GM21825 (cell line): ENCODE data around the gene PTPRG.
A peak's percentile ranks its signal among the peaks of the same experiment; 100 is the strongest.

Experiments used
- ATAC-seq: cut with Tn5 transposase; IDR thresholded peaks from one replicate; pipeline ENCODE4 v1.9.1; 2021; ENCODE audit warnings: mild to moderate bottlenecking, moderate library complexity; ENCODE audit not compliant: unreplicated experiment

The PTPRG gene

DNA sequence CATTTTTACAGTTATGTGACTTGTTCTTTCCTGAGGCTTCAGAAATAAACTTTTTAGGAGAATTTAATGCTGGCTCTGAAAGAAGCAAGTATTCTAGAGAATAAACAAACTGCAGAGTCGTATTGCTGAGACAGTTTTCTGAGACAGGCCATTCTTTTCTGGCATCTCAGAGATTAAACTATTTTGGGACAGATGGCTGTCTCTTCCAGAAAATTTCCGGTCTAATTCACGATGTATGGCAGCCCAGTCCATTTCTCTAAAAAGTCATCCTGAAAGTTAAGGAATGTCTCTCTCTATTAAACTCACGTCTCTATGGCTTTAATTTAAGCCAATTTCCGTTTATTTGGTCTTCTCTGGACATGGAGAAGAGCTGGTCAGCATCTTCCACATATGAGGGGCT, 603.4 kb downstream of the PTPRG start:
- ATAC-seq: no peak

DNA sequence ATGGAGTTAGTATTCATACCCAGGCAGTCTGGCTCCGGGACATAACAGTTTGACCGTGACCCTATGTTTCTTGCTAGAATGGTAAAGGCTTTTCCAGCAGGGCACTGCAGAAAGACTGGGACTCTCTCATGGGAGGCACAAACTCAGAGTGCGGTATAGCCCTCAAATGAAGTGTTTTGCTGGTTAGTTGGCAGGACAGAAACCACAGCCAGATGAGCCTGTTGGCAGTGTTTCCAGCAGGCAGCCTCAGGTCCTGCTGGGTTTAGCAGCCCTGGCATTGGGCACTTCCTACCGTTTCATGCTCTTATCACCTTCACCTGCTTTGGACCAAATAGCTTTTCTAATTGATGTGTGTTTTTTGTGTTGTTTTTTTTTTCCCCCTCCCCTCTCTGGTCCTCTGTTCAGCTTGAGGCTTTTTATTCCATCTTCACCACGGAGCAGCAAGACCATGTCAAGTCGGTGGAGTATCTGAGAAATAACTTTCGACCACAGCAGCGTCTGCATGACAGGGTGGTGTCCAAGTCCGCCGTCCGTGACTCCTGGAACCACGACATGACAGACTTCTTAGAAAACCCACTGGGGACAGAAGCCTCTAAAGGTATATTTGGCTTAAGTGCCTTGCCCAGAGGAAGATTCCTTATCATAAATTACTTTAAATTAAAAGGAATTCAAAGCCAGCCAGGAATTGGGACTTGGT, 606.3 kb downstream of the PTPRG start:
- ATAC-seq: no peak

DNA sequence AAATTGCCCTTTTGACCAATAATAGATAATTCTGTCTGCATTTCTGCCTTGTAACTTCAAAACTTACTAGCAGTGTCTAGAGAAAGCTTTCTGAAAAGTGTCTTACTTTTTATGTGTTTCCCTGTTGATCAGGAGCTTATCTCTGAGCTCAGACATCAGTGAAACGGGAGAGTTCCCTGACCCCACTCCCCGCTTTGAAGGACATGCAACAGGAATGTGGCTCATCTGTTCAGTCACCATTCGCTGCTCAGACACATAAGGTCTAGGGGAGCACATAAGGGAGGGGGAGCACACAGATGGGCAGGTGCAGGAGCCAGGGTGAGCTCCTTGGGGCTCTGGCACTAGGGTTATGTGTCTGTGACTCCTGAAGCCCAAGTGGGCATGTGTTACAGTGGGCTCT, 607.0 kb downstream of the PTPRG start:
- ATAC-seq: no peak

DNA sequence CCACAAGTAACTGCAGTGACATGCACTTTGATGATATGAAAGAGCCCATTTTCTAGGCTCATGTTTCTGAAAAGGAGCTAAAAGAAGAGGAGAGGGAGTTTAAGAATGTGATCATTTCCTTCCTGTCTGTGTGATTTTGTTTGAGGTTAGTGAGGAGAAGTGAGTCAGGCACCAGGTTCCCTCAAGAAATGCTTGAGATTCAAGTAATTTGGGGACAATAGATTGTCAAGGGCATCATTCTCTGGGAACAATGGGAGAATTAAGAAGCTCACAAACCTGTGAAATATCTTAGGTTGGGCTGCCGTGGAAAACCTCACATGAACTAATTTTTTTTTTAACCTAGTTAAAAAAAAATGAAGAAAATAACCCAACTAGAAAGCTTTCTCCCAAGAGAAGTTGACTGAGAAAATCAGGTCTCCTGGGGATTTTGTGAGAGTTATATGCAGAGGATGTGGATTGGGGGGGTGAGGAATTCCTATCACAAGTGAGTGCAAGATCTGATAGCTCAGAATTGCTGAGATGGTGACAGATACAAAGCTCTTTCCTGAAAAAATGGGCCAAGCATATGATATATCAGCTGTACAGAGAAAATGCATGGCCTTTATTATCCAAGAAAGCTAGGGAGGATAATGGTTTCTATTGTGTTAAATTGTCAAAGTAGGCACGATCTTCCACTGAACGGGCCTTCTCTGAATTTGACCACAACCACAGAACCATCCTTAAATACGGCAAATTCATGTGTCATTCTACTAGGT, 608.7 kb downstream of the PTPRG start:
- ATAC-seq: no peak

DNA sequence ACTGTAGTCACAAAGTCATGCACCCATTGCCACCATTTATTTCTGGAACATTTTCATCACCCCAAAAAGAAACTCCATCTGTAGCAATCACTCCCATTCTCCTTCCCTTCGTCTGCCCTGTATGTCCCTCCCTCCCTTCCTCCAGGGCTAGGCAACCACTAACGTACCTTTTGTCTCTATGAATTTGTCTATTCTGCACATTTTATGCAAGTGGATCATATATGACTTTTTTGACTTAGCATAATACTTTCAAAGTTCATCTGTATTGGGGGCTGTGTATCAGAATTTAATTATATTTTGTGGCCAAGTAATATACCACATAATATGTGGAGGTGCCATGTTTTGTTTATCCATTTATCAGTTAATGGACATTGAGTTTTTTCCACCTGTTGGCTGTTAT, 610.4 kb downstream of the PTPRG start:
- ATAC-seq: no peak

DNA sequence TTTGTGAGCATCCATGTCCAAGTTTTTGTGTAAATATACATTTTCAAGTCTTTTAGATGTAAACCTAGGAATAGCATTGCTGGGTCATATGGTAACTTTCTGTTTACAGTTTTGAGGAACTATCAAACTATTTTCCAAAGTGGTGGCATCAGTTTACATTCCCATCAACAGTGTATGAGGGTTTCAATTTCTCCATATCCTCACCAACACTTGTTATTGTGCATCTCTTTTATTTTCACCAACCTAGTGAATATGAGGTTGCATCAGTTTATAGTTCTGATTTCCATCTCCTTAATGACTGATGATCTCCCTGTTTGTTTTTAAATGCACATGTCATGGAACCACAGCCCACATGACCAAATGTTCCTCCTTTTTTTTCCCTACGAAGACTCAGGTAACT, 610.8 kb downstream of the PTPRG start:
- ATAC-seq: no peak

DNA sequence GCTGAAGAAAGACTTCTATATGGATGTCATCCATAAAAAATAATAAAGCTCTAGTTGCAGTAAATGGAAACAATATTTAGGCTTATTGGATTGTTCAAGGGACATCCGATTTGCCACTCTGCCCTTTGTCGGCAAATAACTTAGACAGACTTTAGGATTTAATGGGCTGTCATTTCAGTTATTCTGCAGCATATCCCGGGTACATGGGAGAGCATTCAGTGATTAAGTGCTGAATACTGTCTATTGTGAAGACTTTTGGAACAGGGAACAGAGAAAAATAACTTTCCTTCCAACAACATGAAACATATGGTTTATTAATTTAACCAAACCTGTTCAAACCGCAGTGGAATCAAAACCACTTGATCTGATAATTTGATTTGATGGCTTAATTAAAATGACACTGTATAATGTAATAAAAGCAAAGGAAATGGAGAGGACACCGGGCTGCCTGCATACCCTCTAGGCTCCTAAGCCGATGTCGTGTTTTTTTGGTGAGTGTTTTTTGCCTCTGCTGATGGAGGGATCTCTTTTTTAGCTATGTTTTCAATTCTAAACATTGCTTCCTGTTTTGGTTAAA, 612.7 kb downstream of the PTPRG start:
- no peak for ATAC-seq

DNA sequence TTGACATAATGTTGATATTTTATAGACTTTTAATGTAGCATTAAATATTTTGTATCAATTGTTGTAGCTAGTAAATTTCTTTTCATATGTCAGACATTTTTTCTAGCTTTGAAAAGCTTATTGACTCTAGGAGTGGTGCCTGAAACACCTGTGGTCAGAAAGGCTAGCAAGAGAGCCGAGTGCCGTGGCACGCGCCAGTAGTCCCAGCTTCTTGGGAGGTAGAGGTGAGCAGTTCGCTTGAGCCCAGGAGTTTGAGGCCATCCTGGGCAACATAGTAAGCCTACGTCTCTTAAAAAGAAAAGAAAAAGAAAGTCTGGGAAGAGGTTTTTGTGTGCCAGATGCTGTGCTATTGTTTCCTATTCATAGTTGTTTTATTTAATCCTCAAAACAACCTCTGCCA, 613.8 kb downstream of the PTPRG start:
- no peak for ATAC-seq

DNA sequence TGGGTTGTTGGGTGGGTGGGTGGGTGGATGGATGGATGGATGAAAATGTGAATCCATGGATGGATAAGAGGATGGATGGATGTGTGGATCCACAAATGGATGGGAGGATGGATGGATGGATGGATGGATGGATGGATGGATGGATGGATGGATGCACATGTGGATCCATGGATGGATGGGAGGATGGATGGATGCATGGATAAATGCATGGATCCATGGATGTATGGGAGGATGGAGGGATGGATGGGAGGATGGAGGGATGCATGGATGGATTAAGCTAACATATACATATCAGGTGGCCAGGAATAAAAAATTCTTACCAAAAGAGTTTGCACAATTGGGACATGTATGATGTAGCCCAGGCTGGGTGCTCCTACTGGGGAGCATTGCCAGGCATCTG, 616.7 kb downstream of the PTPRG start:
- ATAC-seq: no peak

DNA sequence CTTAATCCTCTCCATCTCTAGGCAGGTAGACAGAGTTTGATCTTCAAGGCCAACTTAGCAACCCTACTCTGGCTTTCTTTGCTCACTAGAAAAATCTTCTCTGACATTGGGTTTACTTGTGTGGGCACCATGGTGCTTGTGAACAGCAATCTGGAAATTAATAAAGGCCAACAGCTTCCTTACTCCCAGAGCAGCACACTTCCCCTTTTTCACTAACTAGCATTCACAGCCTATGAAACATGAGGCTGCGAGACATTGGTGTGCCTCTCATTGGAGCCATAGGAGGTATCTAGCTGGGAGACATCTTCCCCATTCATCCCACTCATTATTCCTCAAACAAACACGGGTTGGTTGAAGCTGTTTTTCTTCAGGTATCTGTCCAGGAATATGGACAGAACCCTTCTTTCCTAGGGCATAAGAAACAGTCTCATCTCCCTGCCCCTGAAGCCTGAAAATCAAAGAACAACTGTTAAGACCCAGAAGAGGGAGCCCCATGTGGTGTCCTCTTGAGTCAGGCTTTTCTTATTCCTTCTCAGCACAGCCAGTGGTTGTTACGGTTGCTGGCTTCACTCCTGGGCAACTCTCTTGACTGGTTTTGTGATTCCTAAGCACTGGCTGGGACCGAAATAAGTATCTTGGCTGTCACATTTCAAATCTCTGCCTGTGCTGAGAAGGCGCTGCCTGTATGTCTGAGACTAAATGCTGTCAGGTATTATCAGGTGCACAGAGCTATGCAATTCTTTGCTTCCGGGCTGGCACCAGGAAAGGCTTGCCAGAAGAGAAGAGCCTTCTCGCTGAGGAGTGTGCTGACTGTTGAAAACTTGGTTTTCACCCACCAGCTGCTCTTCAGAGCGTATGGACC, 617.6 kb downstream of the PTPRG start:
- no peak for ATAC-seq

DNA sequence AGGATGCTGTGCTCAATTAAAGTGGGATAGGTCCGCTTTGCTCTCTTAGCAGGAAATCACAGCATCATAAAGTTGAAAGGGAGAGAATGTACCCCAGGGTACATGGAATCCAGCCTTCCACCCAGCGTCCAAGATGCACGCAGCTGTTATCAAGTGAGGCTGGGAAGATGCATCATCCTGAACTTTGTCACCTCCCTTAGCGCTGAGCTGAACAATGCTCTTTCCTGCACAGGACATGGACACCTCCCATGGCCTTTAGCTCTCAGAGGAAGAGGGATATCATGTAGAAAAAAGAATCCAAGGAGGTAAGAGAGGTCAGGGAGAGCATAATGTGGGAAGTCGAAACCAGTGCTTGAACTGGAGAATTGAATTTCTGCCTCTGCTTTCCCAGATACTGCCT, 619.1 kb downstream of the PTPRG start:
- ATAC-seq: no peak

DNA sequence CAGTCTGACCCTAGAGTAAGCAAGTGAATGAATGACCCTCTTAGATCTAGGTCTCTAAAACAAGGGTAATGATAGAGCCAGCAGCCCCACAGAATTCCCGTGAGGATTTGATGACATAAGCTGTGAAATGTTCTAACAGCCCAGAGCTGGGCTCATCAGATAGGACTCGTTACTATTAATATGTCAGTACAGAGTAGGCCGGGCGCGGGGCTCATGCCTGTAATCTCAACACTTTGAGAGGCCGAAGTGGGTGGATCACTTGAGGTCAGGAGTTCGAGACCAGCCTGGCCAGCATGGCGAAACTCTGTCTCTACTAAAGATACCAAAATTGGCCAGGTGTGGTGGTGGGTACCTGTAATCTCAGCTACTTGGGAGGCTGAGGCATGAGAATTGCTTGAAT, 621.7 kb downstream of the PTPRG start:
- no peak for ATAC-seq

DNA sequence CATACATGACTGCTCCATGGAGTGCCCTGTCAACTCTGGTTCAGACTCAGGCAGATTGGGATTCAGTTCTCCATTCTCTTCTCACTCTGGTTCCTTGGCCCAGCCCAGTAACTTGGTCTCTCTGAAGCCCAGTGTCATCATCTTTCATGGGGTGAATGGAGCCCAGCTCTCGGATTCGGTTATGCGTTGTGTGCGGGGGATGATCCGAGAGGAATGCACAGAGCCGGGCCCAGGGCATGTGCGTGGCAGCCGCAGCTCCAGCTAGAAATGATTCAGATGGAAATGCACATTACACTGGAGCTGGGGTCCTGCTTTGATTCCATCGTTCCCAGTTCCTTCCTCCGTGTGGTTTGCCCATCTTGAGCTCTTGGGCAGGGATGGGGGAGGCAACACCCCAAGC, 622.6 kb downstream of the PTPRG start:
- no peak for ATAC-seq

DNA sequence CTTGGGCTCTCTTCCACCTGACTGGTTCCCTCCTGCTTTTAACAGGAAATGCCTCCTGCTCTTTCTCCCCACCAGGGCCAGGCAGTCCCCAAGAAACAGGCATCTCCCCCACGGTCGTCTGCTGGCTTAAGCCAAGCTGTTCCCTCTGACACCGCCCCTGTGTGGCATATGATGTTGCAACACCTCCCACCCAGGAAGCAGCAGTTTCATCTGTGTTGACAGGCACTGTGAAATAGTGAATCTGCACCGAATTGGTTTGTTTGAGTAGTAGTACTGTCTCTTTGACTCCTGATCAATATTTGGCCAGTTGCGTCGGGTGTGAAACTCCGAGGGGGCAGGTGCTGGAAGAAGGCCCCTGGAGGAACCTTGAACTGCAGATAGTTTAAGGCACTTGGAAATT, 623.2 kb downstream of the PTPRG start:
- ATAC-seq: no peak

DNA sequence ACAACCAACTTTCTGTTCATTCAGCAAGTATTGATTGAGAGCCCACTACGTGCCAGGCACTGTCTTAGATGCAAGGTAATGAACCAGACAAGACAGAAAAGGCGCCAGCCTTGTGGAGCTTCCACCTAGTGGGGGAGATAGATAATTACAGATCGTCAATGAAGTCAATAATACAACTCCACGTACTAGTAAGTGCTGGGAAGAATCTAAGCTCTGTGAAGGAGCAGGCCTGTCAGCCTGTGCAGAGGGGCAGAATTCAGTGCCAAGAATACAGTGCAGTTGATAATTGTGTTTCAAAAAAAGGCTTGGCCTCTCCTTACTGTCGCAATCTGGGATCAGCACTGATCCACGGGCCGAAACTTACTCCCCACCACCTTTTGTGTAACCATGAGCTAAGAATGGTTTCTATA, 625.7 kb downstream of the PTPRG start:
- no peak for ATAC-seq

DNA sequence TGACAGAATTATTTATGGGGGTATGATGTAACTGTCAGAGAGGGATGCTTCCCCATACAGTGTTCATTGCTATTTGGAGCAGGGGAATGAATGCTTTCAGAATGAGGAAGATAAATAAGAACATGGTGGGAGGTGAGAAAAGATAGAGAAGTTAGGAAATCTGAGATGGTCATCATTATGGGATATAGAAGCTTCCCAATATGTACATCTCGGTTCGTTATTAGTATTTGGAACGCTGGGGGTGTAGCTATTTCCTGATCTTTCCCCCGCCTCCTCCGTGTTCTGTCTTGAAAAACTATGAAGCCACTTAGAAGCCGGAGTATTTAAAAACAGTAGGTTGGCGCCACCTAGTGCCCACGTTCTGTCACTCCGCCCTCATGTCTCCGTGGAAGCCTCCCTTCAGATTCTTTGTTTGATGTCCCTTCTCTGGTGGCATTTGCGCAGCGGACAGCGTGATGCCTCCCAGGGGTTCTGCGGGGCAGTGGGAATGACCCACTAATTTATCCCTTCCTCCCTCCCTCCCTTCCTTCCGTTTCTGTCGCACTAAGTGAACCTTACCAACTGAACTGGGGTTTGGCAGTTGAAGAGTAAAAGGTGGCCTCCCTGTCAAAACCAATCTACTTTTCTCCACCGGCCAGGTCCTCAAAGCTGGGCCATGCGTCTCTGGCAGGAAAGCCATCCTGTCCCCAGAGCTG, 627.5 kb downstream of the PTPRG start:
- peak; percentile 82 for ATAC-seq

DNA sequence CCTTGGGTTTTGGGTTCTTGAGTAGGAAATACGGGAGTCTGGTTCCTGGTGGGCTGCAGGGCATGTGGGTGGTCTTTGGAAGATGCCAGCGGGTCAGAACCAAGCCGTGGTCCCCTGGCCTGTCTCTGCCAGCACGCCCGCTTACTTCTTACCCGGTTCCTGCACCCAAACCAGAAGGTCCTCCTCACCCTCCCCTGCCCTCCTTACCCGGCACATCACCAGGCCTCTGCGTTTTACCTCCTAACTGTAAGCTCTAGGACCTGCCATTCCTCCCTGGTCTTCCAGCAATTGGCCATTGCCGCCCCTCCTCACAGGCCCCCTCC, 628.0 kb downstream of the PTPRG start:
- no peak for ATAC-seq

DNA sequence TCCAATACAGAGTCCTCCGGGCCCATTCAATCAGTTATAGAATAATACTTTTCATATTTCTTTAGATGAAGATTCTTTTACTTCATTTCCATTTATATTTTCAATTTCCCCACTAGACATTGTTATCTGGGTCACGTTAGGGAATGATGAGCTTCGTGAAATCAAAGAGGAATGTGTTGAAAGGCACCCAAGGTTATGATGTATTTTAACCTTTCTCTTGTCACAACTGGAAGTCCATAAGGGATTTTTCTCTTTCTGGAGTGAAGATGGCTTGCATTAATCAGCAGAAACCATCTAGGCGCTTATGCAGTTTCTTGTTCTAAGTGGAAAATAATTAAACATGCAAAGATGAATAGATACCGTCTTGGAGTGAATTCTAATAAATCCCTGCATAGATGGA, 631.5 kb downstream of the PTPRG start:
- no peak for ATAC-seq

DNA sequence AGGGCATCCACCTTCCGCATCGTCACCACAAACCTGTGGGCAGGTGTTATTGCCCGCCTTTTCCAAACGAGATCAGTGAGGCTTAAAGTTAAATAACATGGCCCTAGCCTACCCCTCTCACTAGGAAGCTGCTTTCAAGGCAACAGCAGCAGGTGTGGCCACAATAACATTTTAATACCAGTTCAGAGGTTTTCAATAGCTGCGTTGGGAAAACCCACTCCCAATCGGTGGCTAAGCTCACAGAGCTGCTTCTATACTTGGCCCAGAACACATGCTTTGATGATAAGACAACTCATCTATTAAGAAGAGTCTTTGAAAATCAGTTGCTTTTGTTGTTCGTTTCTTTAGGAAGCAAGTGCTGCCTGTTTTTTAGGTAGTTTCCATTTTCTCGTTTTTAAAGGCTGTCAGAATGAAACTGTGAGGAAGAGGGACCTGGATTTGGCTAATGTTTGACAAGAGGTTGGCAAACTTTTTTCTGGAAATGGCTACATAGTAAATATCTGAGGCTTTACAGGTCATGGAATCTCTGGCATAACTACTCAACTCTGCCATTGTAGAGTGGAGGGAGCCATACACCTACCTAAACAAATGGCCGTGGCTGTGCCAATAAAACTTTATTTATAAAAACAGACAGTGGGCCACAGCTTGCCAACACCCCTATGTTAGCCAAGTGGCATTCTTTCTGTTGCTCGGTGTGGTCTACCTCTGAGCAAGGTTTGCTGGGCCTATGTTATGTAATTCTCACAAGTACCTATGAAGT, 632.4 kb downstream of the PTPRG start:
- ATAC-seq: no peak

DNA sequence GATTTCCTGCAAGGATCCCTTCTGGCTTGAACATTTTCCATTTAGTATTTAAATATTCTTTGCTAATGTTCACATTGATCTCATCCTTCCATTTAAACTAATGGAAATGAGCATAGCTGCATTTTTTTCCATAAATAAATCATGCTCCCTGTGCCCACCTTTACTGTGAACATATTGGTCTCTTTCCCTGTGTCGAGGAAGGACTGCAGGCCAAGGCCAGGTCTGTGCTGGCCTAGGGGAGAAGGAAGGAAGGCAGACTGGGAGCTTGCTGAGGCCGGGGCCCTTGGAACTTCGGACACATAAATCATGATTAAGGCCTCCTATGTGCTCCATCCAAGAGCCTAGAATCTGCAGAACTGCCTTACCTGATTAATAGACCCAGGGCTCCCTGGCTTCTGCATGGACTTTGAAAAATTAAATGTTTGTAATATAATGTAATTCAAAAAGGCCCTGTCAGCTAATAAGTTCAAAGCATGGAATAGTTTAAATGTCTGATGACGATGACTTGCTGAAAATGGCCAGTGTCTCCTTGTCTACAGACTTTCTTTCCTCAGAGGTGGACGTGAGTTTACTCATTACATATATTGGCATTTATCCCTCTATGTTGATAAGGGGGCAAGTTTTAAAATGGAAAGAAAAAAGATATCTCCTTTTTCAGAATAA, 636.1 kb downstream of the PTPRG start:
- no peak for ATAC-seq
